ENCODE results near the gene PRDX4.
"Not testable (repeated sequence)": the region's sequence is repeated elsewhere in the genome, so short reads cannot be mapped to it uniquely, and the experiment has no call there.

Gene PRDX4

GRCh38 chrX:23676486-23676885 is 9.2 kb downstream of the PRDX4 start:
- not testable (repeated sequence) for DNase-seq

GRCh38 chrX:23692166-23692565 is 24.9 kb downstream of the PRDX4 start:
- DNase-seq, result no peak

DNA sequence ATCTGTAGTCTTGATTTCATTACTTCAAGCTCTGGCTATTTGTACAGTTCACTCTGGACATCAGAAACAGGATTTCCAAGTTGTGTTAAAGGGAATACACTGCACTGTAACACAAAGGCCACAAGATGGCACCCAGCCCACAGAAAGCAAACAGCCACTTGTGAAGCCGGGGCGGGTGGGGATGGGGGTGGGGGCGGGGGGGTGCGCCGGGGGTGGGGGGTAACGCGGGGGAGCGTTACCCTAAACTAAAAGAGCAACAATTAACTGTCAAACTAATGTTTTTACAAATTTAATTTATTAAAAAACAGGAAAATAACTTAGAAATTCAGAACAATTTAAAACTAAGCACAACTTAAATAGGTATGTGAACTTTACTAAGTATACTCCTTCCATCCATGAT is 27.3 kb downstream of the PRDX4 start:
- DNase-seq, result peak; percentile 31

GRCh38 chrX:23699636-23700194 is 32.4 kb downstream of the PRDX4 start:
- peak; percentile 5 for DNase-seq

GRCh38 chrX:23704673-23705206 is 37.4 kb downstream of the PRDX4 start:
- DNase-seq, result no peak

DNA sequence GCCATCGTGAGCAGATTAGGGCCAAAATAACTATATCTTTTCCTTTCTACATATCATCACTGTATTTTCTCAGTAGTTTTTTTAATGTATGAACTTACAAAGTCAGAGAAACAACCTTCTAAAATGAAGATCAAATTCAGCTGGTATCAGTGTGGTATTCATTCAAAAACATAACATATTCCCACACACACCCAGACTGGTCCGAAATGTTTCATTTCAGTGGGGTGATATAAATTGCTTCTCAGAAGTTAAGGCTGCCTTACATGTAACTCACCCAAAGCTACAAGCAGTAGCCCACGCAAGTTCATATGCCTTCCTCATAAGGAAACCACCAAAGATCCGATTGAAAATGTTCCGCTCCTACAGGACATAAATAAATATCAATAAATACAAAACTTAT is 37.9 kb downstream of the PRDX4 start:
- DNase-seq, result no peak

- no peak for DNase-seq
These were observed 52.9 kb downstream of the PRDX4 start for GRCh38 chrX:23720117-23720677.

- no peak for DNase-seq
These were observed 58.9 kb downstream of the PRDX4 start for GRCh38 chrX:23726191-23726590.

- no peak for DNase-seq
These were observed 59.9 kb downstream of the PRDX4 start for GRCh38 chrX:23727206-23727605.

- no peak for DNase-seq
These were observed 61.9 kb downstream of the PRDX4 start for GRCh38 chrX:23729214-23729613.

DNA sequence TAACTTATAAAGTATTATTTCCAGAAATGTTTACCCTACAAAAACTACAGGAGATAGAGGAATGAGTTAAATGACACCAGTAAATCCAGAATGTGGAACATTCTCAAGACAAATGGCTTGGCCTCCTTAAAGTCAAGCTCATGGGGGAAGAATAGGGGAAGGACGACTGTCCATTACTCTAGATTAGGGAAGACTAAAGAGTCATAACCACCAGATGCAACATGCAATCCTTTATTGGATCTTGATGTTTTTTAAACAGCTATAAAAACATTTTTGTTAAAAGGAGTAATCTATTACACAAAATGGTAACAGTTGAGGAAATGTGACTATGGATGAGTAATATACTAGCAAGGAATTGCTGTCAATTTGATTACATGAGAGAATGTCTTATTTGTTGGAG is 64.7 kb downstream of the PRDX4 start:
- no peak for DNase-seq

DNA sequence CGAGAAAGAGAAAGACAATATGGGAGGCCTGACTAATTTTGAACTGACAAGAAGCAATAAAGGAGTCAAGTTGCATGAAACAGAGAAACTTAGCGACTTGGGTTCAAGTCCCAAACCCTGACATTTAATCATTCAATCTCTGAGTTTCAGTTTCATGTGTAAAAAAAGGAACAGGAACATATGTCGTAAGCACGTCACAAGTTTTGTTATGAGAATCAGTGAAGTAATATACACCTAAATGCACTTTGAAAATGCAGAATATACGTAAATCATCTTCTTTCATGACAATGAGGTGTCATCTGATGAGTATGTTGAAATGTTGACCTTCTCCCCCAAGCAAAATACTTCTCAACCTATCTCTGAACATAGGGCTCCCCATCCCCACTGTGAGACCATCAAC is 65.4 kb downstream of the PRDX4 start:
- DNase-seq, result no peak
